Astrocyte (in vitro differentiated cells and primary cell): ENCODE results near the gene ERAP2. TPM values are rescaled to one million over a fixed set of nuclear protein-coding genes. Genes with fewer than 3 reads are reported as not detected.

Source experiments
- DNase-seq: peaks from one replicate; pipeline ENCODE4 v3.0.0-alpha.2; 2010; ENCODE audit warnings: low read depth
- FAIRE-seq: peaks from 2 replicates; lab custom pipeline; 2011; peaks lifted over from hg19 to GRCh38; lab: Jason Lieb, UNC
- H2AFZ ChIP-seq: 2 replicates; pipeline ENCODE4 v1.6.0; 2012; ENCODE audit warnings: low read depth, low read length, inconsistent platforms
- H3K27ac ChIP-seq: 2 replicates; pipeline ENCODE4 v1.5.1; 2011; ENCODE audit warnings: low read depth, low read length, inconsistent platforms
- H3K27me3 ChIP-seq: 2 replicates; pipeline ENCODE4 v1.6.0; 2011; ENCODE audit warnings: low read length, inconsistent platforms; ENCODE audit not compliant: insufficient read depth
- H3K36me3 ChIP-seq: 2 replicates; pipeline ENCODE4 v1.5.1; 2011; ENCODE audit warnings: low read length, inconsistent platforms; ENCODE audit not compliant: insufficient read depth
- H3K4me1 ChIP-seq: 2 replicates; pipeline ENCODE4 v1.5.1; 2011; ENCODE audit warnings: low read length, inconsistent platforms; ENCODE audit not compliant: insufficient read depth
- H3K4me2 ChIP-seq: 2 replicates; pipeline ENCODE4 v1.6.0; 2012; ENCODE audit warnings: low read length, inconsistent platforms
- H3K4me3 ChIP-seq: 2 replicates; pipeline ENCODE4 v1.5.1; 2011; ENCODE audit warnings: low read depth, mild to moderate bottlenecking, low read length, inconsistent platforms; ENCODE audit not compliant: insufficient read depth
- H3K79me2 ChIP-seq: 2 replicates; pipeline ENCODE4 v1.6.0; 2012; ENCODE audit warnings: mild to moderate bottlenecking, low read length, inconsistent platforms; ENCODE audit not compliant: insufficient read depth
- H3K9ac ChIP-seq: 2 replicates; pipeline ENCODE4 v1.6.0; 2012; ENCODE audit warnings: mild to moderate bottlenecking, low read length, inconsistent platforms
- H3K9me3 ChIP-seq: 2 replicates; pipeline ENCODE4 v1.5.1; 2012; ENCODE audit warnings: low read depth, mild to moderate bottlenecking, low read length, inconsistent platforms; ENCODE audit not compliant: insufficient read depth
- H4K20me1 ChIP-seq: 2 replicates; pipeline ENCODE4 v1.6.0; 2012; ENCODE audit warnings: low read length, inconsistent platforms; ENCODE audit not compliant: insufficient read depth
- H3K27ac Mint-ChIP-seq: one replicate; pipeline ENCODE4 v1.8.0; 2021; ENCODE audit warnings: mild to moderate bottlenecking, mixed read lengths; ENCODE audit not compliant: unreplicated experiment
- H3K27me3 Mint-ChIP-seq: one replicate; pipeline ENCODE4 v1.8.0; 2021; ENCODE audit warnings: low read depth, mixed read lengths; ENCODE audit not compliant: unreplicated experiment
- H3K36me3 Mint-ChIP-seq: one replicate; pipeline ENCODE4 v1.8.0; 2021; ENCODE audit warnings: low read depth, mixed read lengths; ENCODE audit not compliant: unreplicated experiment
- H3K4me1 Mint-ChIP-seq: one replicate; pipeline ENCODE4 v1.8.0; 2021; ENCODE audit warnings: low read depth, mixed read lengths; ENCODE audit not compliant: unreplicated experiment
- H3K4me3 Mint-ChIP-seq: one replicate; pipeline ENCODE4 v1.8.0; 2021; ENCODE audit warnings: mild to moderate bottlenecking, moderate library complexity, mixed read lengths; ENCODE audit not compliant: unreplicated experiment
- H3K9me3 Mint-ChIP-seq: one replicate; pipeline ENCODE4 v1.8.0; 2021; ENCODE audit warnings: mild to moderate bottlenecking, mixed read lengths; ENCODE audit not compliant: unreplicated experiment
- EZH2 ChIP-seq: IDR thresholded peaks from 2 replicates; pipeline ENCODE4 v1.6.1; 2012; ENCODE audit warnings: mild to moderate bottlenecking, low read length, inconsistent platforms; ENCODE audit not compliant: insufficient read depth
- total RNA-seq: library from RNA; stranded (reverse); gene quantifications from 2 replicates; pipeline ENCODE4 v1.2.1, GENCODE V29; 2021
- TF ChIP-seq, protein P1 (sequence below): IDR thresholded peaks from 2 replicates; pipeline ENCODE4 v1.5.1; 2011; ENCODE audit warnings: low read depth, mild to moderate bottlenecking, inconsistent platforms, low read length, moderate library complexity; ENCODE audit not compliant: insufficient read depth

The ERAP2 gene
- total RNA-seq, 1 donor from 2014 or later = 2.5 TPM

DNA sequence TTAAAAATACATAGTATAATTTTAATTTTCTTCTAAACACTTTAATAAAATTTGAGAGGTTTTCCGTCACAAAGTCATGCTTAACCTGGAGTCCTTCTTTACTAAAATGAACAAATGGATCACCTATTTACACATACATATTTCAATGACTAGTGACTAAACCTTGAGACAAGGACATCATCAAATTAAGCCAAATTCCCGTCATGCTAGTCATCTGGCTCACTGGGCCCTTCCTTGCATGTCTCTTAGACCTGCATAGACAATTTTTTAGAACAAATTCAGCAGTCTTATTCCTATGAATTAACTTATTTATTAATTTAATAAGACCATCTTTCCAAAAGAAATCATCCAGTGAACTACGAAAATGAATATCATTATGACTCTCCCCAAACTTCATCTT is 26.6 kb downstream of the ERAP2 start:
- H3K36me3 ChIP-seq = peaks cover 3% of the 10 kb centered on the region
- H4K20me1 ChIP-seq = no peaks in the 10 kb centered on the region
- no peak overlapping the region for H3K27ac Mint-ChIP-seq
- H3K4me3 ChIP-seq = no peak overlapping the region
- no peak overlapping the region for H3K4me2 ChIP-seq
- TF ChIP-seq EZH2 = no peak
- TF ChIP-seq, protein P1, sequence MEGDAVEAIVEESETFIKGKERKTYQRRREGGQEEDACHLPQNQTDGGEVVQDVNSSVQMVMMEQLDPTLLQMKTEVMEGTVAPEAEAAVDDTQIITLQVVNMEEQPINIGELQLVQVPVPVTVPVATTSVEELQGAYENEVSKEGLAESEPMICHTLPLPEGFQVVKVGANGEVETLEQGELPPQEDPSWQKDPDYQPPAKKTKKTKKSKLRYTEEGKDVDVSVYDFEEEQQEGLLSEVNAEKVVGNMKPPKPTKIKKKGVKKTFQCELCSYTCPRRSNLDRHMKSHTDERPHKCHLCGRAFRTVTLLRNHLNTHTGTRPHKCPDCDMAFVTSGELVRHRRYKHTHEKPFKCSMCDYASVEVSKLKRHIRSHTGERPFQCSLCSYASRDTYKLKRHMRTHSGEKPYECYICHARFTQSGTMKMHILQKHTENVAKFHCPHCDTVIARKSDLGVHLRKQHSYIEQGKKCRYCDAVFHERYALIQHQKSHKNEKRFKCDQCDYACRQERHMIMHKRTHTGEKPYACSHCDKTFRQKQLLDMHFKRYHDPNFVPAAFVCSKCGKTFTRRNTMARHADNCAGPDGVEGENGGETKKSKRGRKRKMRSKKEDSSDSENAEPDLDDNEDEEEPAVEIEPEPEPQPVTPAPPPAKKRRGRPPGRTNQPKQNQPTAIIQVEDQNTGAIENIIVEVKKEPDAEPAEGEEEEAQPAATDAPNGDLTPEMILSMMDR = no peak
- FAIRE-seq (no peak), DNase-seq (no peak)
- no peak overlapping the region for H3K4me3 Mint-ChIP-seq
- no peak overlapping the region for H3K9ac ChIP-seq
- H3K27me3 ChIP-seq = no peaks in the 10 kb centered on the region
- no peak overlapping the region for H3K27ac ChIP-seq
- no peaks in the 10 kb centered on the region for H3K9me3 ChIP-seq
- no peak overlapping the region for H2AFZ ChIP-seq
- H3K4me1 Mint-ChIP-seq = peaks cover 2% of the 10 kb centered on the region
- H3K79me2 ChIP-seq = no peaks in the 10 kb centered on the region
- peaks cover 6% of the 10 kb centered on the region for H3K36me3 Mint-ChIP-seq
- H3K4me1 ChIP-seq = no peaks in the 10 kb centered on the region
- no peaks in the 10 kb centered on the region for H3K27me3 Mint-ChIP-seq
- no peaks in the 10 kb centered on the region for H3K9me3 Mint-ChIP-seq

DNA sequence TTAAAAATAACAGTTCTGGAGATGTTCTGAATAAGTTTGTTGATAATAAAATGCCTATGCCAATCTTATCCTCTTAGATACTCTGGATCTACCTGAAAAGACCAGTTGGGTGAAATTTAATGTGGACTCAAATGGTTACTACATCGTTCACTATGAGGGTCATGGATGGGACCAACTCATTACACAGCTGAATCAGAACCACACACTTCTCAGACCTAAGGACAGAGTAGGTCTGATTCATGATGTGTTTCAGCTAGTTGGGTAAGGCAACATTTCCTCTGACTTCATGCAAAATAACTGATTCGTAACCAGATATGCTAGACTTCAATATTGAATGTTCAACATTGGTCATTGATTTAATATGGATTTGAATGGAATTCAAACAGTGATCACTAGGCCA is 27.0 kb downstream of the ERAP2 start:
- no peaks in the 10 kb centered on the region for H3K9me3 Mint-ChIP-seq
- no peaks in the 10 kb centered on the region for H3K79me2 ChIP-seq

More for the DNA sequence above, 27.0 kb downstream of the ERAP2 start:
- Histone ChIP-seq H3K4me3 (no peak overlapping the region), H3K4me1 (no peaks in the 10 kb centered on the region), H3K27ac (no peak overlapping the region), H3K9me3 (no peaks in the 10 kb centered on the region), H3K9ac (no peak overlapping the region), H2AFZ (no peak overlapping the region), H4K20me1 (no peaks in the 10 kb centered on the region), H3K27me3 (no peaks in the 10 kb centered on the region), H3K4me2 (no peak overlapping the region), H3K36me3 (peaks cover 3% of the 10 kb centered on the region)
- Mint-ChIP-seq H3K36me3 (peaks cover 6% of the 10 kb centered on the region), H3K27me3 (no peaks in the 10 kb centered on the region), H3K27ac (no peak overlapping the region), H3K4me1 (peaks cover 2% of the 10 kb centered on the region), H3K4me3 (no peak overlapping the region)
- TF ChIP-seq, protein P1 = no peak
- no peak for DNase-seq
- FAIRE-seq = no peak
